RWPE2 (cell line): ENCODE data around the gene NINJ2.

Experiments used
- ATAC-seq: fragments of 200-7000 bp; cut with Tn5 transposase; 3 replicates; pipeline ENCODE4 v1.9.1; 2021; ENCODE audit warnings: low read depth
- DNase-seq: peaks from one replicate; pipeline ENCODE4 v3.0.0-alpha.2; 2020; ENCODE audit warnings: low spot score
- H3K27ac ChIP-seq: fragments of 450-650 bp; 2 replicates; pipeline ENCODE4 v1.5.1; 2017; ENCODE audit warnings: mild to moderate bottlenecking; ENCODE audit not compliant: poor library complexity, severe bottlenecking
- H3K27me3 ChIP-seq: fragments of 250-450 bp; sonication (Bioruptor Pico); 2 replicates; pipeline ENCODE4 v1.5.1; 2021; ENCODE audit warnings: mild to moderate bottlenecking, moderate library complexity; ENCODE audit not compliant: insufficient read depth, poor library complexity, severe bottlenecking
- H3K36me3 ChIP-seq: fragments of 250-450 bp; sonication (Bioruptor Pico); 2 replicates; pipeline ENCODE4 v1.5.1; 2020; ENCODE audit warnings: low read depth, mild to moderate bottlenecking, moderate library complexity
- H3K4me1 ChIP-seq: fragments of 250-450 bp; sonication (Bioruptor Pico); 2 replicates; pipeline ENCODE4 v1.5.1; 2021; ENCODE audit warnings: mild to moderate bottlenecking, moderate library complexity; ENCODE audit not compliant: insufficient read depth, poor library complexity, severe bottlenecking
- H3K4me3 ChIP-seq: fragments of 250-450 bp; sonication (Bioruptor Pico); 2 replicates; pipeline ENCODE4 v1.5.1; 2021; ENCODE audit warnings: mild to moderate bottlenecking, moderate library complexity; ENCODE audit not compliant: severe bottlenecking
- H3K9me3 ChIP-seq: fragments of 250-450 bp; sonication (Bioruptor Pico); 2 replicates; pipeline ENCODE4 v1.5.1; 2021; ENCODE audit warnings: mild to moderate bottlenecking, moderate library complexity; ENCODE audit not compliant: severe bottlenecking
- TF ChIP-seq, protein P1 (sequence below): fragments of 450-650 bp; IDR thresholded peaks from one replicate; pipeline ENCODE4 v1.5.1; 2017; ENCODE audit warnings: mild to moderate bottlenecking, moderate library complexity; ENCODE audit not compliant: poor library complexity, severe bottlenecking

The NINJ2 gene

DNA sequence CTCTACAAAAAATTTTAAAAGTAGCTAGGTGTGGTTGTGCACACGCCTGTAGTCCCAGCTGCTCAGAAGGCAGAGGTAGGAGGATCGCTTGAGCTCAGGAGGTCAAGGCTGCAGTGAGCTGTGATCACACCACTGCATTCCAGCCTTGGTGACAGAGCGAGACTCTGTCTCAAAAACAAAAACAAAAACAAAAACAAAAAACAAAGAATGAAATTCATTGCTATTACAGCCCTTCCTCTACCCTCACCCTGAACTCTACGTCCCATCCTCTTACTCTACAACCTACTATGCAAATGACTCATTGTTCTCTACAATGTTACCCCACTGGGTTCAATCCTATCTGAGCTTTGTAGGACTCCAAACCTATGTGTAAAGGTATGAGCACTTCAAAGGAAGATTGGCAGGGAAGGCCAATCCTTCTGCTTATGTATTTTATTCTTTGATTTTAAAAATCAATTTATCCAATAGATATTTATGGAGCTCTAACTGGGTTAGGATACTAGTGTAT lies 39.3 kb downstream of the NINJ2 start:
- Histone ChIP-seq H3K27ac (no peak overlapping the region), H3K4me1 (peaks cover 5% of the 10 kb centered on the region), H3K9me3 (no peaks in the 10 kb centered on the region), H3K27me3 (no peaks in the 10 kb centered on the region), H3K4me3 (no peak overlapping the region), H3K36me3 (no peaks in the 10 kb centered on the region)
- DNase-seq: no peak
- ATAC-seq: no peak
- TF ChIP-seq, protein P1, sequence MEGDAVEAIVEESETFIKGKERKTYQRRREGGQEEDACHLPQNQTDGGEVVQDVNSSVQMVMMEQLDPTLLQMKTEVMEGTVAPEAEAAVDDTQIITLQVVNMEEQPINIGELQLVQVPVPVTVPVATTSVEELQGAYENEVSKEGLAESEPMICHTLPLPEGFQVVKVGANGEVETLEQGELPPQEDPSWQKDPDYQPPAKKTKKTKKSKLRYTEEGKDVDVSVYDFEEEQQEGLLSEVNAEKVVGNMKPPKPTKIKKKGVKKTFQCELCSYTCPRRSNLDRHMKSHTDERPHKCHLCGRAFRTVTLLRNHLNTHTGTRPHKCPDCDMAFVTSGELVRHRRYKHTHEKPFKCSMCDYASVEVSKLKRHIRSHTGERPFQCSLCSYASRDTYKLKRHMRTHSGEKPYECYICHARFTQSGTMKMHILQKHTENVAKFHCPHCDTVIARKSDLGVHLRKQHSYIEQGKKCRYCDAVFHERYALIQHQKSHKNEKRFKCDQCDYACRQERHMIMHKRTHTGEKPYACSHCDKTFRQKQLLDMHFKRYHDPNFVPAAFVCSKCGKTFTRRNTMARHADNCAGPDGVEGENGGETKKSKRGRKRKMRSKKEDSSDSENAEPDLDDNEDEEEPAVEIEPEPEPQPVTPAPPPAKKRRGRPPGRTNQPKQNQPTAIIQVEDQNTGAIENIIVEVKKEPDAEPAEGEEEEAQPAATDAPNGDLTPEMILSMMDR: no peak

DNA sequence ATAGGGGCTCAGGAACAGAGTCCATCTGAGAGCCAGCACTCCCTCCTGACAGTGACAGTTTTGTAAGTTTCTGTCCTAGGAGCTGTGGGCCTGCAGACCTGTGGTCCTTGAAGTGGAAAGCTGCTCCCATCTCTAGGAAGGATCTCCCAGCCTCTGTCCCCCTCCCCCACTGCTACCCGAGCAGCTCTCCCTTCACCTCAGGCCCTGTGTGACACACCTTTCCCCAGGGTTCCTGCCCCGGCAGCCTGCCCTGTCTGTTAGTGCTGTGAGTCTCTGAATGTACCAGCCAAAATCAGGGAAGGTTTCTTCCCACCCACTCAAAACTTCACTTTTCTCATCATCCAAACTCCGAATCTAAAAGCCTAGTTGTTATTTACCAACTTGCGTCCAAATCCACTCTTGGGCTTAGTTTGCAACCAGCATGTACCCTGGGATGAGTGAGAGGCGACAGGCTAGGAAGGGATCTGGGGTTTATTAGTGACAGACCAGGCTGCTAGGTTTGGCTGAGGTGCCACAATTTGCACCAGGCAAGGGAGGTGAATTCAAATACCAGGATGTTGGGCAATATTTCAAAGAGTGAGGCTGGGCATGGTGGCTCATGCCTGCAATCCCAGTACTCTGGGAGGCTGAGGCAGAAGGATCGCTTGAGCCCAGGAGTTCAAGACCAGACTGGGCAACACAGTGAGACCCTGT lies 39.9 kb downstream of the NINJ2 start:
- Histone ChIP-seq H3K36me3 (no peaks in the 10 kb centered on the region), H3K4me1 (peaks cover 2% of the 10 kb centered on the region), H3K4me3 (no peak overlapping the region), H3K27ac (no peak overlapping the region), H3K9me3 (no peaks in the 10 kb centered on the region), H3K27me3 (no peaks in the 10 kb centered on the region)
- no peak for ATAC-seq
- DNase-seq: no peak
- TF ChIP-seq, protein P1: no peak

- Histone ChIP-seq H3K9me3 (no peaks in the 10 kb centered on the region), H3K27me3 (no peaks in the 10 kb centered on the region), H3K4me3 (no peak overlapping the region), H3K4me1 (no peaks in the 10 kb centered on the region), H3K27ac (no peak overlapping the region), H3K36me3 (no peaks in the 10 kb centered on the region)
- no peak for ATAC-seq
- TF ChIP-seq, protein P1: no peak
- no peak for DNase-seq
These were observed 40.8 kb downstream of the NINJ2 start for GRCh38 chr12:622416-622815.

- H3K4me3 ChIP-seq: no peak overlapping the region
- ATAC-seq (no peak), DNase-seq (no peak)
- TF ChIP-seq, protein P1: no peak
- H3K4me1 ChIP-seq: no peaks in the 10 kb centered on the region
- no peaks in the 10 kb centered on the region for H3K27me3 ChIP-seq
- H3K36me3 ChIP-seq: no peaks in the 10 kb centered on the region
- no peaks in the 10 kb centered on the region for H3K9me3 ChIP-seq
- H3K27ac ChIP-seq: no peak overlapping the region
These were observed 43.9 kb downstream of the NINJ2 start for GRCh38 chr12:619346-619745.

GRCh38 chr12:618605-619004 lies 44.6 kb downstream of the NINJ2 start:
- ATAC-seq (no peak), DNase-seq (no peak)
- no peaks in the 10 kb centered on the region for H3K36me3 ChIP-seq
- no peak overlapping the region for H3K4me3 ChIP-seq
- no peaks in the 10 kb centered on the region for H3K4me1 ChIP-seq
- H3K27me3 ChIP-seq: no peaks in the 10 kb centered on the region
- no peaks in the 10 kb centered on the region for H3K9me3 ChIP-seq
- no peak overlapping the region for H3K27ac ChIP-seq
- TF ChIP-seq, protein P1: no peak
